ENCODE measurements around the gene INAFM1. TPM values are rescaled to one million over a fixed set of nuclear protein-coding genes. Genes with fewer than 3 reads are reported as not detected.

INAFM1 gene
- total RNA-seq (ENCODE audit: unreplicated experiment): 4.8 TPM
- long read RNA-seq, partial matches to known transcripts: 0 of 1 reads
- long read RNA-seq, other reads (novel, unspliced or antisense): 0 of 1 reads

- Mint-ChIP-seq H3K27me3 (ENCODE audit: unreplicated experiment) (peaks cover 21% of the 10 kb centered on the region), H3K9me3 (ENCODE audit: unreplicated experiment) (no peaks in the 10 kb centered on the region), H3K4me3 (ENCODE audit: unreplicated experiment) (peak within 1 kb of the TSS; percentile 90), H3K27ac (ENCODE audit: unreplicated experiment) (peak within 1 kb of the TSS; percentile 84), H3K4me1 (ENCODE audit: unreplicated experiment) (peaks cover 15% of the 10 kb centered on the region), H3K36me3 (ENCODE audit: low read depth, unreplicated experiment) (peaks cover 17% of the 10 kb centered on the region)
- DNase-seq (ENCODE audit: low spot score): peak; percentile 100
- no peak for TF ChIP-seq CTCF (IDR thresholded peaks at IDR 0.05; ENCODE audit: unreplicated experiment)
Observed at GRCh38 chr19:47274071-47274890, at the start of gene INAFM1. INAFM1 (plus strand) TSS chr19:47274885; CDS start chr19:47274920, 35 bp downstream.

GRCh38 chr19:47225746-47226425, 48.8 kb upstream of the INAFM1 start:
- DNase-seq (ENCODE audit: low spot score): peak; percentile 89
- Mint-ChIP-seq H3K27me3 (ENCODE audit: unreplicated experiment) (peaks cover 7% of the 10 kb centered on the region), H3K4me3 (ENCODE audit: unreplicated experiment) (peak overlapping the region; percentile 79), H3K27ac (ENCODE audit: unreplicated experiment) (peak overlapping the region; percentile 87), H3K9me3 (ENCODE audit: unreplicated experiment) (no peaks in the 10 kb centered on the region), H3K36me3 (ENCODE audit: low read depth, unreplicated experiment) (peaks cover 5% of the 10 kb centered on the region), H3K4me1 (ENCODE audit: unreplicated experiment) (peaks cover 4% of the 10 kb centered on the region)
- TF ChIP-seq CTCF (IDR thresholded peaks at IDR 0.05; ENCODE audit: unreplicated experiment): peak; percentile 48

- DNase-seq (ENCODE audit: low spot score): peak; percentile 53
- no peak for TF ChIP-seq CTCF (IDR thresholded peaks at IDR 0.05; ENCODE audit: unreplicated experiment)
- Mint-ChIP-seq H3K27me3 (ENCODE audit: unreplicated experiment) (peaks cover 12% of the 10 kb centered on the region), H3K27ac (ENCODE audit: unreplicated experiment) (peak overlapping the region; percentile 90), H3K9me3 (ENCODE audit: unreplicated experiment) (no peaks in the 10 kb centered on the region), H3K4me3 (ENCODE audit: unreplicated experiment) (peak overlapping the region; percentile 42), H3K4me1 (ENCODE audit: unreplicated experiment) (peaks cover 8% of the 10 kb centered on the region), H3K36me3 (ENCODE audit: low read depth, unreplicated experiment) (peaks cover 5% of the 10 kb centered on the region)
Observed at GRCh38 chr19:47226426-47227351, 48.0 kb upstream of the INAFM1 start.

- Mint-ChIP-seq H3K27ac (ENCODE audit: unreplicated experiment) (peak overlapping the region; percentile 77), H3K4me3 (ENCODE audit: unreplicated experiment) (peak overlapping the region; percentile 87), H3K9me3 (ENCODE audit: unreplicated experiment) (no peaks in the 10 kb centered on the region), H3K27me3 (ENCODE audit: unreplicated experiment) (peaks cover 17% of the 10 kb centered on the region), H3K4me1 (ENCODE audit: unreplicated experiment) (peaks cover 15% of the 10 kb centered on the region), H3K36me3 (ENCODE audit: low read depth, unreplicated experiment) (peaks cover 8% of the 10 kb centered on the region)
- DNase-seq (ENCODE audit: low spot score): peak; percentile 86
- TF ChIP-seq CTCF (IDR thresholded peaks at IDR 0.05; ENCODE audit: unreplicated experiment): no peak
Observed at GRCh38 chr19:47227352-47228167, 47.1 kb upstream of the INAFM1 start.
